ENCODE results near the gene NLGN1. TPM values are rescaled to one million over a fixed set of nuclear protein-coding genes. Genes with fewer than 3 reads are reported as not detected.

The NLGN1 gene
- total RNA-seq, 1 experiment from 2014 or later = 5.2 TPM

DNA sequence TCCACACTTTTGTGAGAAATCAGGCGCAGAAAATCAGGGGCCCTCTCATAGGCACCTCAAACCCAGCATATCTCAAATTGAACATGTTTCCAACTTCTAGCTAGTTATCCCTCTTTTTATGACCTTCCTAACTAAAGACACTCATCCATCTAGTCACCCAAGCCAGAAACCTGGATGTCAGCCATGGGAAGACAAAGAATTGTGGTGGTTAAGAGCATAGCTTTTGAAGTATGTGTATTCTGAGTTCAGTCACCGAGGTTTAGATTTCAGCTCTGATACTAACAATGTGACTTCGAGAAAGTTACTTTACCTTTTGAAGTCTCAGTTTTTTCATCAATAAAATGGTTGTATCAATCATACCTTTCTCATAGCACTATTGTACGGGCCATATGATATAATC, 495.5 kb downstream of the NLGN1 start:
- Histone ChIP-seq H4K91ac (ENCODE audit: insufficient read length, low read depth, low read length) (no peak overlapping the region), H3K4me1 (ENCODE audit: insufficient read depth, low read length) (no peaks in the 10 kb centered on the region; the same call in 1 of the 2 replicates), H4K5ac (ENCODE audit: insufficient read length, low read depth, low read length) (no peak overlapping the region), H3K23me2 (ENCODE audit: insufficient read length, low read depth, low read length, poor library complexity, severe bottlenecking) (no peaks in the 10 kb centered on the region), H3K56ac (ENCODE audit: insufficient read length, low read depth, low read length) (no peak overlapping the region), H4K8ac (replicated peaks; ENCODE audit: insufficient read length, low read depth, low read length) (no peak overlapping the region), H3K79me1 (ENCODE audit: insufficient read depth, low read depth, low read length, poor library complexity, severe bottlenecking) (no peaks in the 10 kb centered on the region), H3K9ac (ENCODE audit: extremely low read depth, insufficient read length, low read length) (no peak overlapping the region), H2BK120ac (ENCODE audit: low read depth, low read length, poor library complexity, severe bottlenecking) (no peak overlapping the region), H3K14ac (ENCODE audit: insufficient read depth, low read length) (no peak overlapping the region), H3K18ac (ENCODE audit: insufficient read length, low read depth, low read length) (no peak overlapping the region), H3K4me2 (ENCODE audit: insufficient read depth, insufficient read length, low read length) (no peak overlapping the region), H2AFZ (ENCODE audit: low read length) (no peak overlapping the region), H3K23ac (ENCODE audit: insufficient read length, low read depth, low read length) (no peak overlapping the region), H3K27me3 (ENCODE audit: insufficient read depth, low read length) (no peaks in the 10 kb centered on the region), H3T11ph (ENCODE audit: low read length) (no peak overlapping the region), H3K9me3 (ENCODE audit: control insufficient read depth, low read depth, low read length) (no peaks in the 10 kb centered on the region), H2BK12ac (ENCODE audit: insufficient read length, low read depth, low read length) (no peak overlapping the region), H2AK5ac (ENCODE audit: insufficient read length, low read length) (no peak overlapping the region), H2BK15ac (ENCODE audit: low read depth, low read length) (no peak overlapping the region), H3K4ac (ENCODE audit: low read depth, low read length) (no peak overlapping the region), H2BK20ac (ENCODE audit: low read depth, low read length, poor library complexity, severe bottlenecking) (no peak overlapping the region), H3K79me2 (ENCODE audit: insufficient read depth, low read length) (no peaks in the 10 kb centered on the region), H4K20me1 (ENCODE audit: control insufficient read depth, insufficient read depth, insufficient read length) (no peaks in the 10 kb centered on the region), H2BK5ac (ENCODE audit: insufficient read length, low read length) (no peak overlapping the region), H3K27ac (ENCODE audit: insufficient read length, low read depth, low read length) (no peak overlapping the region)
- WGBS (ENCODE audit: extremely low coverage, insufficient read length, low lambda C conversion rate) = no CpG with 5 or more reads among the region's 4 CpGs
- H3K4me1 Mint-ChIP-seq = peaks cover 9 to 23% of the 10 kb centered on the region in 2 experiments
- no peaks in the 10 kb centered on the region for H3K9me3 Mint-ChIP-seq
- H3K36me3 Mint-ChIP-seq (ENCODE audit: insufficient read depth in 1 of 3, low read depth in 3 of 3) = no peaks in the 10 kb centered on the region
- TF ChIP-seq, protein P1, sequence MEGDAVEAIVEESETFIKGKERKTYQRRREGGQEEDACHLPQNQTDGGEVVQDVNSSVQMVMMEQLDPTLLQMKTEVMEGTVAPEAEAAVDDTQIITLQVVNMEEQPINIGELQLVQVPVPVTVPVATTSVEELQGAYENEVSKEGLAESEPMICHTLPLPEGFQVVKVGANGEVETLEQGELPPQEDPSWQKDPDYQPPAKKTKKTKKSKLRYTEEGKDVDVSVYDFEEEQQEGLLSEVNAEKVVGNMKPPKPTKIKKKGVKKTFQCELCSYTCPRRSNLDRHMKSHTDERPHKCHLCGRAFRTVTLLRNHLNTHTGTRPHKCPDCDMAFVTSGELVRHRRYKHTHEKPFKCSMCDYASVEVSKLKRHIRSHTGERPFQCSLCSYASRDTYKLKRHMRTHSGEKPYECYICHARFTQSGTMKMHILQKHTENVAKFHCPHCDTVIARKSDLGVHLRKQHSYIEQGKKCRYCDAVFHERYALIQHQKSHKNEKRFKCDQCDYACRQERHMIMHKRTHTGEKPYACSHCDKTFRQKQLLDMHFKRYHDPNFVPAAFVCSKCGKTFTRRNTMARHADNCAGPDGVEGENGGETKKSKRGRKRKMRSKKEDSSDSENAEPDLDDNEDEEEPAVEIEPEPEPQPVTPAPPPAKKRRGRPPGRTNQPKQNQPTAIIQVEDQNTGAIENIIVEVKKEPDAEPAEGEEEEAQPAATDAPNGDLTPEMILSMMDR (conservative IDR thresholded peaks at IDR 0.05) = no peak
- H3K27ac Mint-ChIP-seq = peak overlapping the region in 1 of 3 experiments; percentile 17; a peak in 1 of 7 replicates
- no peaks in the 10 kb centered on the region for H3K27me3 Mint-ChIP-seq (ENCODE audit: low read depth)
- H3K4me3 Mint-ChIP-seq = no peak overlapping the region
- no peak for DNase-seq

Data from H9 (cell line).